Type B pancreatic cell (in vitro differentiated cells): ENCODE data around the gene SNX21. TPM values are rescaled to one million over a fixed set of nuclear protein-coding genes. Genes with fewer than 3 reads are reported as not detected.

Experiments
- DNase-seq: peaks from one replicate; pipeline ENCODE4 v3.0.0; 2021; ENCODE audit warnings: mixed read lengths; ENCODE audit not compliant: unreplicated experiment; ENCODE audit errors: extremely low spot score
- H3K27ac Mint-ChIP-seq: 2 replicates; pipeline ENCODE4 v1.8.0; 2021; ENCODE audit warnings: mild to moderate bottlenecking, mixed read lengths
- H3K27me3 Mint-ChIP-seq: 2 replicates; pipeline ENCODE4 v1.8.0; 2021; ENCODE audit warnings: mixed read lengths
- H3K36me3 Mint-ChIP-seq: 2 replicates; pipeline ENCODE4 v1.8.0; 2021; ENCODE audit warnings: mixed read lengths
- H3K4me1 Mint-ChIP-seq: one replicate; pipeline ENCODE4 v1.8.0; 2021; ENCODE audit warnings: mixed read lengths; ENCODE audit not compliant: unreplicated experiment
- H3K4me3 Mint-ChIP-seq: 2 replicates; pipeline ENCODE4 v1.8.0; 2021; ENCODE audit warnings: mild to moderate bottlenecking, mixed read lengths
- H3K9me3 Mint-ChIP-seq: 2 replicates; pipeline ENCODE4 v1.8.0; 2021; ENCODE audit warnings: mixed read lengths
- CTCF ChIP-seq: fragments of 200-600 bp; sonication (generic); conservative IDR thresholded peaks from 2 replicates; pipeline ENCODE4 v1.5.0; 2021; ENCODE audit warnings: antibody characterized with exemption, mild to moderate bottlenecking
- total RNA-seq: library from RNA; stranded (reverse); gene quantifications from 2 replicates; pipeline ENCODE4 v1.2.1, GENCODE V29; 2021; ENCODE audit warnings: low replicate concordance

The SNX21 gene
- total RNA-seq, 1 donor from 2014 or later: 16.4 TPM

- no peak for TF ChIP-seq CTCF
- no peak for DNase-seq
- Mint-ChIP-seq H3K4me1 (peaks cover 24% of the 10 kb centered on the region), H3K36me3 (no peaks in the 10 kb centered on the region), H3K4me3 (peak overlapping the region; percentile 88), H3K27ac (no peak overlapping the region), H3K9me3 (no peaks in the 10 kb centered on the region), H3K27me3 (peaks cover 3% of the 10 kb centered on the region)
Measured at GRCh38 chr20:45834797-45835161, 1.2 kb downstream of the SNX21 start.

GRCh38 chr20:45835329-45835765 lies 1.7 kb downstream of the SNX21 start:
- peak; percentile 34 for TF ChIP-seq CTCF
- Mint-ChIP-seq H3K27ac (no peak overlapping the region), H3K4me1 (peaks cover 24% of the 10 kb centered on the region), H3K9me3 (no peaks in the 10 kb centered on the region), H3K27me3 (peaks cover 2% of the 10 kb centered on the region), H3K36me3 (no peaks in the 10 kb centered on the region), H3K4me3 (peak overlapping the region; percentile 88)
- DNase-seq: no peak

GRCh38 chr20:45835825-45836224 lies 2.2 kb downstream of the SNX21 start:
- DNase-seq: no peak
- Mint-ChIP-seq H3K4me3 (peak overlapping the region; percentile 62), H3K9me3 (no peaks in the 10 kb centered on the region), H3K27ac (peak overlapping the region; percentile 36), H3K4me1 (peaks cover 24% of the 10 kb centered on the region), H3K36me3 (no peaks in the 10 kb centered on the region), H3K27me3 (no peaks in the 10 kb centered on the region)
- TF ChIP-seq CTCF: no peak

- no peak for TF ChIP-seq CTCF
- DNase-seq: no peak
- Mint-ChIP-seq H3K4me3 (peak overlapping the region; percentile 10), H3K27me3 (no peaks in the 10 kb centered on the region), H3K9me3 (no peaks in the 10 kb centered on the region), H3K4me1 (peaks cover 24% of the 10 kb centered on the region), H3K27ac (no peak overlapping the region), H3K36me3 (no peaks in the 10 kb centered on the region)
Measured at GRCh38 chr20:45836841-45837240, 3.2 kb downstream of the SNX21 start.

- H3K9me3 Mint-ChIP-seq: no peaks in the 10 kb centered on the region
- peaks cover 13% of the 10 kb centered on the region for H3K4me1 Mint-ChIP-seq
- H3K27me3 Mint-ChIP-seq: no peaks in the 10 kb centered on the region
- TF ChIP-seq CTCF: no peak
- no peak for DNase-seq
- no peak overlapping the region for H3K4me3 Mint-ChIP-seq
- H3K36me3 Mint-ChIP-seq: peaks cover 4% of the 10 kb centered on the region
- H3K27ac Mint-ChIP-seq: no peak overlapping the region
Measured at GRCh38 chr20:45840700-45841198, 7.2 kb downstream of the SNX21 start.
